ENCODE data around the gene SLMAP.
A peak's percentile ranks its signal among the peaks of the same experiment; 100 is the strongest.

SLMAP gene

DNA sequence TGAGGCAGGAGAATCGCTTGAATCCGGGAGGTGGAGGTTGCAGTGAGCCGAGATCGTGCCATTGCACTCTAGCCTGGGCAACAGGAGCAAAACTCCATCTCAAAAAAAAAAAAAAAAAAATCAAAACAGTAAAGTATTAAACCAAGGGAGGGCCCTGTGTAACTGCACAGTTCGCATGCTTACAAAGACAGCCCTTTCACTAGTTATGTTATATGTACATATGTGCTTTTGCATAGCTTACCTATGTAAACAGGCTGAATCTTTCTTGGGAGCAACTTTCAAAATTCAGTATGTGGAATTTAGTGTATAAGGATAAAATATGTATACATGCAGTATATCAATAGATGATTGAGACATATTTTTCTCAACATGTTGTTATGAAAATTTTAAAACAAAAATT lies 16.1 kb upstream of the SLMAP start:
- H3K27ac ChIP-seq, result no peak overlapping the region
- TF ChIP-seq FOXP2 (optimal IDR thresholded peaks at IDR 0.05; ENCODE audit: control extremely low read depth, extremely low read length, insufficient read depth) (no peak), EZH2 (IDR thresholded peaks at IDR 0.05) (no peak), POLR2AphosphoS5 (IDR thresholded peaks at IDR 0.05; ENCODE audit: borderline replicate concordance, low read depth, low read length) (no peak)

DNA sequence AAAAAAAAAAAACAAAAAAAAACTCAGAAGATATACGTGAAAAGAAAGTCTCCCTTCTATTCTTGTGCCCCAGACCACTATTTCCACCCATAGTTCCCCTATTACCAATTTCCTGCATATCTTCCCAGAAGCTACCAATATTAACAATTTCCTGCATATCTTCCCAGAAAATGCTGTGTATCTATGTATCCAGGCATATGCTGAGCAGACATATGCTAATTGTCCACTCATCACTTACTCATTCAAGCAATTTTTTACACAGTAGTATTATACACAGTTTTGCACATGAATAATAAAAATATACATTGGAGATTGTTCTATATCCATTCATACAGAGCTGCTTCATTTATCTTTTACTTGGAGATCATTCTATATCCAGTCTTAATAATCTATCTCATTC lies 12.6 kb upstream of the SLMAP start:
- H3K4me3 ChIP-seq, result no peak overlapping the region

More for the DNA sequence above, 16.1 kb upstream of the SLMAP start:
- Histone ChIP-seq H3K36me3 (ENCODE audit: insufficient read depth, low read length) (no peaks in the 10 kb centered on the region), H3K9me3 (ENCODE audit: low read depth, low read length) (no peaks in the 10 kb centered on the region), H3K4me3 (no peak overlapping the region), H3K9ac (ENCODE audit: insufficient read length) (no peak overlapping the region)
- no peak for DNase-seq (ENCODE audit: low read depth, low spot score)

DNA sequence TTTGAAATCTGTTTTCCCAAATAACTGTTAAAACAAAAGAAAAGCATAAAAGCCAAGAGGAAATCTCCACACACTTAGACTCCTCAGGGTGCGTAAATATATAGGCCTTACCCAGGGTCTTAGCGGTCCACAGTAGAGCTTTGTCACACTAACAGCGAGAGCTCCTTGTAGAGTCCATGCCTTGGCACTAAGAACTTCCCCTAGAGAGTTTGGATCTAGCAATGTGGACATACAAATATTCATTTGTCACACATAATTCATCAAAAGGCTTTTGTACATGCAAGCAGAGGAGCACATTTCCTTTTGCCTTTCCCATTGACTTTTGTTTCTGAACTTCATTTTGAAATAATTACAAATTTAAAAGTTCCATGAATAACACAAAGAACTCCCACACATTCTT lies 11.0 kb upstream of the SLMAP start:
- Histone ChIP-seq H3K36me3 (ENCODE audit: insufficient read depth, low read length) (no peaks in the 10 kb centered on the region), H3K27ac (no peak overlapping the region), H3K4me3 (no peak overlapping the region), H3K9ac (ENCODE audit: insufficient read length) (no peak overlapping the region), H3K9me3 (ENCODE audit: low read depth, low read length) (no peaks in the 10 kb centered on the region)
- no peak for TF ChIP-seq EZH2 (IDR thresholded peaks at IDR 0.05)
- TF ChIP-seq POLR2AphosphoS5 (IDR thresholded peaks at IDR 0.05; ENCODE audit: borderline replicate concordance, low read depth, low read length), result no peak
- no peak for TF ChIP-seq FOXP2 (optimal IDR thresholded peaks at IDR 0.05; ENCODE audit: control extremely low read depth, extremely low read length, insufficient read depth)
- DNase-seq (ENCODE audit: low read depth, low spot score), result no peak

More for the DNA sequence above, 12.6 kb upstream of the SLMAP start:
- DNase-seq (ENCODE audit: low read depth, low spot score), result no peak
- TF ChIP-seq POLR2AphosphoS5 (IDR thresholded peaks at IDR 0.05; ENCODE audit: borderline replicate concordance, low read depth, low read length) (no peak), FOXP2 (optimal IDR thresholded peaks at IDR 0.05; ENCODE audit: control extremely low read depth, extremely low read length, insufficient read depth) (no peak), EZH2 (IDR thresholded peaks at IDR 0.05) (no peak)
- no peaks in the 10 kb centered on the region for H3K9me3 ChIP-seq (ENCODE audit: low read depth, low read length)
- H3K36me3 ChIP-seq (ENCODE audit: insufficient read depth, low read length), result no peaks in the 10 kb centered on the region
- H3K9ac ChIP-seq (ENCODE audit: insufficient read length), result no peak overlapping the region
- no peak overlapping the region for H3K27ac ChIP-seq

GRCh38 chr3:57746156-57747010 lies 9.7 kb upstream of the SLMAP start:
- Histone ChIP-seq H3K36me3 (ENCODE audit: insufficient read depth, low read length) (no peaks in the 10 kb centered on the region), H3K4me3 (peak overlapping the region; percentile 28), H3K9me3 (ENCODE audit: low read depth, low read length) (no peaks in the 10 kb centered on the region), H3K9ac (ENCODE audit: insufficient read length) (no peak overlapping the region), H3K27ac (no peak overlapping the region)
- TF ChIP-seq FOXP2 (optimal IDR thresholded peaks at IDR 0.05; ENCODE audit: control extremely low read depth, extremely low read length, insufficient read depth), result no peak
- no peak for DNase-seq (ENCODE audit: low read depth, low spot score)

- H3K4me3 ChIP-seq, result no peak overlapping the region
- no peaks in the 10 kb centered on the region for H3K9me3 ChIP-seq (ENCODE audit: low read depth, low read length)
- H3K9ac ChIP-seq (ENCODE audit: insufficient read length), result no peak overlapping the region
- no peak for TF ChIP-seq POLR2AphosphoS5 (IDR thresholded peaks at IDR 0.05; ENCODE audit: borderline replicate concordance, low read depth, low read length)
- no peak for TF ChIP-seq FOXP2 (optimal IDR thresholded peaks at IDR 0.05; ENCODE audit: control extremely low read depth, extremely low read length, insufficient read depth)
- no peak for TF ChIP-seq EZH2 (IDR thresholded peaks at IDR 0.05)
- DNase-seq (ENCODE audit: low read depth, low spot score), result no peak
- H3K27ac ChIP-seq, result no peak overlapping the region
- no peaks in the 10 kb centered on the region for H3K36me3 ChIP-seq (ENCODE audit: insufficient read depth, low read length)
Measured at GRCh38 chr3:57749542-57749941, 6.6 kb upstream of the SLMAP start.

DNA sequence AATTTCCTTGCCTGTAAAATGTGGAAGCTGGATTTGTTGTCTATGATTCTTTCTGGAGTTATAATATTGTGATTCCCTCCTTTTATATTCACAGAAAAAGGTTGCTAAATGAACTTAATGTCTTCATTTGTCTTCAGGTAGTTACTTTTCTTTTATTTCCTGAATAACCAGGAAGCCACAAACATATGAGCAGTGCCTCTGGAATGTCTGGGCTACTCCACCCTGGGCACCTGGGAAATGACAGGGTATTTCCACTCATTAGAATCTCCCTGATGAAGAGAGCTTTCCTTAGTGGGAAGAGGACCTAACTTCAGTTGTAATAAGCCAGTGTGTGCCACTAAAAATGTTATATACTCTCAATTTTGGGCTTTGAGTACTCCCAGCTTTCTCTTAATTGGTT lies 3.8 kb upstream of the SLMAP start:
- Histone ChIP-seq H3K9me3 (ENCODE audit: low read depth, low read length) (no peaks in the 10 kb centered on the region), H3K9ac (ENCODE audit: insufficient read length) (no peak overlapping the region), H3K27ac (no peak overlapping the region), H3K36me3 (ENCODE audit: insufficient read depth, low read length) (no peaks in the 10 kb centered on the region), H3K4me3 (no peak overlapping the region)
- TF ChIP-seq EZH2 (IDR thresholded peaks at IDR 0.05) (no peak), POLR2AphosphoS5 (IDR thresholded peaks at IDR 0.05; ENCODE audit: borderline replicate concordance, low read depth, low read length) (no peak), FOXP2 (optimal IDR thresholded peaks at IDR 0.05; ENCODE audit: control extremely low read depth, extremely low read length, insufficient read depth) (no peak)
- DNase-seq (ENCODE audit: low read depth, low spot score), result no peak

- H3K9ac ChIP-seq (ENCODE audit: insufficient read length), result no peak overlapping the region
- no peak overlapping the region for H3K4me3 ChIP-seq
- H3K27ac ChIP-seq, result no peak overlapping the region
- no peaks in the 10 kb centered on the region for H3K9me3 ChIP-seq (ENCODE audit: low read depth, low read length)
- no peaks in the 10 kb centered on the region for H3K36me3 ChIP-seq (ENCODE audit: insufficient read depth, low read length)
- DNase-seq (ENCODE audit: low read depth, low spot score), result no peak
- no peak for TF ChIP-seq FOXP2 (optimal IDR thresholded peaks at IDR 0.05; ENCODE audit: control extremely low read depth, extremely low read length, insufficient read depth)
- no peak for TF ChIP-seq POLR2AphosphoS5 (IDR thresholded peaks at IDR 0.05; ENCODE audit: borderline replicate concordance, low read depth, low read length)
- no peak for TF ChIP-seq EZH2 (IDR thresholded peaks at IDR 0.05)
Measured at GRCh38 chr3:57753016-57753415, 3.1 kb upstream of the SLMAP start.

DNA sequence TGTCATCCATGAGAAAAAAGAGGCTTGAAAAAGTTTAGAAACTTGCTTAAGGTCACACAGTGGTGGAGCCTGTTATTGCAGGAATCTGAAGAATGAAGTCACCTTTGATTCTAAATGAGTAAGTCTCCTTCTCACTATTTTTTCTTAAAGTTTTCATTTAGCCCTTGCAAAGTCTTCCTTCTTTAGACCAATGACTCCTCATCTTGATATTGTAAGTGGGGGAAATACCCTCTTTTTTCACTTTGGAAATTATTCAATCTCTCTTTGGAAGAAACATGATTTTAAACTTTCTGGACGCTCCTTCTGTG lies 787 bp upstream of the SLMAP start:
- Histone ChIP-seq H3K4me3 (peak overlapping the region; percentile 85), H3K9ac (ENCODE audit: insufficient read length) (peak overlapping the region; percentile 91), H3K36me3 (ENCODE audit: insufficient read depth, low read length) (no peaks in the 10 kb centered on the region; the same call in 1 of the 2 replicates), H3K27ac (peak overlapping the region; percentile 94), H3K9me3 (ENCODE audit: low read depth, low read length) (no peaks in the 10 kb centered on the region)
- DNase-seq (ENCODE audit: low read depth, low spot score), result no peak
- TF ChIP-seq EZH2 (IDR thresholded peaks at IDR 0.05) (no peak), POLR2AphosphoS5 (IDR thresholded peaks at IDR 0.05; ENCODE audit: borderline replicate concordance, low read depth, low read length) (no peak), FOXP2 (optimal IDR thresholded peaks at IDR 0.05; ENCODE audit: control extremely low read depth, extremely low read length, insufficient read depth) (no peak)
